Stimulated activated CD8-positive, alpha-beta memory T cell treated with anti-CD3 and anti-CD28 coated beads, Interleukin-4, amount 100 ng/mL, for 1 hour (primary cell): ENCODE results near the gene MOB3B.

ENCODE experiments used
- DNase-seq, 2 donors: peaks; one replicate each; pipeline ENCODE4 v3.0.0-alpha.2; 2020; ENCODE audit warnings: low read depth in 2 of 2, low spot score in 1 of 2

Gene MOB3B

GRCh38 chr9:27529316-27530278 is at the start of gene MOB3B:
MOB3B (minus strand) TSS chr9:27529814; CDS start chr9:27455550, 74,264 bp downstream.
- DNase-seq: peak; percentile 57 to 59

GRCh38 chr9:27573634-27574590 is 44.3 kb upstream of the MOB3B start:
- DNase-seq: peak; percentile 83 to 92

- DNase-seq: peak; percentile 65 to 79
Observed at GRCh38 chr9:27572918-27573633, 43.5 kb upstream of the MOB3B start, which contains the start of gene C9orf72. C9orf72 (minus strand) TSS chr9:27573481; CDS start chr9:27567120, 6,361 bp downstream.

GRCh38 chr9:27572566-27572917 is 42.9 kb upstream of the MOB3B start:
- no peak for DNase-seq

- DNase-seq: no peak
Observed at GRCh38 chr9:27572061-27572460, 42.4 kb upstream of the MOB3B start.

- no peak for DNase-seq
Observed at GRCh38 chr9:27571011-27571410, 41.4 kb upstream of the MOB3B start.

GRCh38 chr9:27569406-27569805 is 39.8 kb upstream of the MOB3B start:
- no peak for DNase-seq

GRCh38 chr9:27566118-27566517 is 36.5 kb upstream of the MOB3B start:
- DNase-seq: no peak

- no peak for DNase-seq
Observed at GRCh38 chr9:27565696-27566095, 36.1 kb upstream of the MOB3B start.

GRCh38 chr9:27564670-27565069 is 35.1 kb upstream of the MOB3B start:
- DNase-seq: no peak

GRCh38 chr9:27563738-27564430 is 34.3 kb upstream of the MOB3B start:
- no peak for DNase-seq

- no peak for DNase-seq
Observed at GRCh38 chr9:27561685-27562084, 32.1 kb upstream of the MOB3B start.

- DNase-seq: no peak
Observed at GRCh38 chr9:27560457-27560856, 30.8 kb upstream of the MOB3B start.

GRCh38 chr9:27558307-27558706 is 28.7 kb upstream of the MOB3B start:
- DNase-seq: no peak

GRCh38 chr9:27556470-27556869 is 26.9 kb upstream of the MOB3B start:
- DNase-seq: no peak

GRCh38 chr9:27554712-27555111 is 25.1 kb upstream of the MOB3B start:
- no peak for DNase-seq

GRCh38 chr9:27549196-27549755 is 19.7 kb upstream of the MOB3B start:
- DNase-seq: no peak

- no peak for DNase-seq
Observed at GRCh38 chr9:27548055-27548741, 18.6 kb upstream of the MOB3B start.

- DNase-seq: no peak
Observed at GRCh38 chr9:27545471-27545870, 15.9 kb upstream of the MOB3B start.
